ENCODE data around the gene TSPAN14.
A peak's percentile ranks its signal among the peaks of the same experiment; 100 is the strongest.
"Not testable (repeated sequence)": the region's sequence is repeated elsewhere in the genome, so short reads cannot be mapped to it uniquely, and the experiment has no call there.

TSPAN14 gene

GRCh38 chr10:80453842-80454512 is at the start of gene TSPAN14:
Gene TSPAN14, plus strand, starts transcription at chr10:80454310. Its CDS starts 34,924 bp downstream, at chr10:80489234.
- DNase-seq = peak; percentile 85

- DNase-seq = no peak
These were observed 49.1 kb upstream of the TSPAN14 start for GRCh38 chr10:80405035-80405434.

GRCh38 chr10:80405626-80406025 is 48.5 kb upstream of the TSPAN14 start:
- DNase-seq = no peak

GRCh38 chr10:80406204-80406603 is 47.9 kb upstream of the TSPAN14 start:
- DNase-seq = no peak

GRCh38 chr10:80407812-80408241 is 46.3 kb upstream of the TSPAN14 start:
- DNase-seq = no peak

- DNase-seq = peak; percentile 79
These were observed 45.6 kb upstream of the TSPAN14 start, which contains the start of gene PRXL2A for GRCh38 chr10:80408242-80409101. Gene PRXL2A, plus strand, starts transcription at chr10:80408551. Its CDS starts 11,917 bp downstream, at chr10:80420468.

- DNase-seq = no peak
These were observed 45.0 kb upstream of the TSPAN14 start for GRCh38 chr10:80409121-80409520.

- no peak for DNase-seq
These were observed 44.0 kb upstream of the TSPAN14 start for GRCh38 chr10:80410122-80410521.

- no peak for DNase-seq
These were observed 43.4 kb upstream of the TSPAN14 start for GRCh38 chr10:80410578-80411145.

GRCh38 chr10:80411267-80411668 is 42.8 kb upstream of the TSPAN14 start:
- no peak for DNase-seq

- no peak for DNase-seq
These were observed 42.4 kb upstream of the TSPAN14 start for GRCh38 chr10:80411681-80412220.

- no peak for DNase-seq
These were observed 41.6 kb upstream of the TSPAN14 start for GRCh38 chr10:80412486-80412885.

GRCh38 chr10:80413271-80413996 is 40.7 kb upstream of the TSPAN14 start:
- no peak for DNase-seq

- DNase-seq = no peak
These were observed 39.8 kb upstream of the TSPAN14 start for GRCh38 chr10:80414142-80414895.

GRCh38 chr10:80415734-80416478 is 38.2 kb upstream of the TSPAN14 start:
- DNase-seq = no peak

- DNase-seq = no peak
These were observed 37.5 kb upstream of the TSPAN14 start for GRCh38 chr10:80416479-80417098.

- not testable (repeated sequence) for DNase-seq
These were observed 36.9 kb upstream of the TSPAN14 start for GRCh38 chr10:80417256-80417655.

GRCh38 chr10:80421050-80421706 is 32.9 kb upstream of the TSPAN14 start:
- no peak for DNase-seq

GRCh38 chr10:80421707-80422536 is 32.2 kb upstream of the TSPAN14 start:
- no peak for DNase-seq
